GM12878 (cell line): ENCODE data around the gene PCDHB14. TPM values are rescaled to one million over a fixed set of nuclear protein-coding genes. Genes with fewer than 3 reads are reported as not detected.
"Not testable (repeated sequence)": the region's sequence is repeated elsewhere in the genome, so short reads cannot be mapped to it uniquely, and the experiment has no call there.

Experiments used
- ATAC-seq: fragments of 200-7000 bp; cut with Tn5 transposase; 3 replicates; pipeline ENCODE4 v1.9.1; 2020; ENCODE audit warnings: mild to moderate bottlenecking, moderate library complexity
- BruUV-seq: library from RNA; stranded (reverse); fragments of 400-500 nt; replicated peaks from 2 replicates; lab custom pipeline; 2021; lab: Mats Ljungman, UMichigan
- CTCF ChIA-PET: fragments of 300-600 bp; sonication (Branson Sonifier 250); formaldehyde crosslinking; extraction: SDS; loops from one replicate; lab custom pipeline; 2021; ENCODE audit warnings: inconsistent platforms; lab: Yijun Ruan, JAX
- POLR2A ChIA-PET: fragments of 350-600 bp; formaldehyde crosslinking; extraction: SDS; loops from one replicate; lab custom pipeline; 2021; ENCODE audit warnings: inconsistent platforms; lab: Charles Lee
- RAD21 ChIA-PET: fragments of 300-600 bp; sonication (Branson Sonifier 250); formaldehyde crosslinking; loops from one replicate; lab custom pipeline; 2023; ENCODE audit warnings: antibody characterized with exemption; ENCODE audit not compliant: unreplicated experiment; lab: Charles Lee
- SMC1A ChIA-PET: fragments of 300-600 bp; sonication (Branson Sonifier 250); formaldehyde crosslinking; loops from one replicate; lab custom pipeline; 2023; ENCODE audit not compliant: unreplicated experiment, uncharacterized antibody; lab: Charles Lee
- DNase-seq: peaks from one replicate; pipeline ENCODE4 v3.0.0-alpha.2; 2011; ENCODE audit warnings: low read depth, low spot score
- FAIRE-seq: peaks from 3 replicates; lab custom pipeline; 2011; peaks lifted over from hg19 to GRCh38; lab: Jason Lieb, UNC
- H2AFZ ChIP-seq: 2 replicates; pipeline ENCODE4 v1.6.0; 2011; ENCODE audit warnings: low read depth, low read length, control low read depth; ENCODE audit not compliant: control insufficient read depth
- H3K27ac ChIP-seq: 2 replicates; pipeline ENCODE4 v1.5.1; 2011; ENCODE audit warnings: control low read depth; ENCODE audit not compliant: control insufficient read depth, insufficient read depth
- H3K27me3 ChIP-seq, 2 experiments: replicated peaks in 1 of 2; 2 replicates each; pipeline versions ENCODE4 v1.6.0 to v1.6.1; 2011; ENCODE audit warnings: low read length in 1 of 2; ENCODE audit not compliant: control insufficient read depth in 2 of 2, insufficient read depth in 2 of 2
- H3K36me3 ChIP-seq, 2 experiments: 2 replicates each; pipeline ENCODE4 v1.5.1; 2011; ENCODE audit warnings: low read length in 1 of 2; ENCODE audit not compliant: control insufficient read depth in 2 of 2, insufficient read depth in 2 of 2
- H3K4me1 ChIP-seq: 2 replicates; pipeline ENCODE4 v1.6.1; 2011; ENCODE audit warnings: mild to moderate bottlenecking, low read length, moderate library complexity, mixed read lengths; ENCODE audit not compliant: control insufficient read depth, insufficient read depth
- H3K4me2 ChIP-seq: 2 replicates; pipeline ENCODE4 v1.6.0; 2011; ENCODE audit warnings: control low read depth; ENCODE audit not compliant: control insufficient read depth, insufficient read depth
- H3K4me3 ChIP-seq: fragments of 200-600 bp; sonication (generic); 2 replicates; pipeline ENCODE4 v1.5.1; 2016
- H3K79me2 ChIP-seq: 2 replicates; pipeline ENCODE4 v1.6.0; 2011; ENCODE audit warnings: low read length; ENCODE audit not compliant: control insufficient read depth, insufficient read depth
- H3K9ac ChIP-seq: 2 replicates; pipeline ENCODE4 v1.8.0; 2011; ENCODE audit warnings: low read length, control low read depth, mixed read lengths; ENCODE audit not compliant: control insufficient read depth, insufficient read depth
- H3K9me3 ChIP-seq: replicated peaks from 3 replicates; pipeline ENCODE4 v1.5.1; 2011; ENCODE audit warnings: mild to moderate bottlenecking, low read length; ENCODE audit not compliant: control insufficient read depth, insufficient read depth
- H4K20me1 ChIP-seq: 2 replicates; pipeline ENCODE4 v1.6.0; 2011; ENCODE audit not compliant: control insufficient read depth, insufficient read depth
- RAD21 ChIP-seq: IDR thresholded peaks from 2 replicates; pipeline ENCODE4 v1.6.1; 2011; ENCODE audit warnings: mild to moderate bottlenecking, low read depth, low read length, moderate library complexity; ENCODE audit not compliant: insufficient read depth
- RUNX3 ChIP-seq: IDR thresholded peaks from 2 replicates; pipeline ENCODE4 v1.6.1; 2012; ENCODE audit warnings: low read length, inconsistent platforms
- WGBS: methylation state at CpG from one replicate; pipeline ENCODE4 v1.1.6; 2016; ENCODE audit warnings: low lambda C conversion rate; ENCODE audit not compliant: insufficient replicate concordance, insufficient coverage; ENCODE audit errors: missing lambda C conversion rate; 5-methylcytosine and 5-hydroxymethylcytosine counted together
- in situ Hi-C: fragments of 300-500 bp; cut with MboI; formaldehyde crosslinking; loops from 9 replicates; pipeline ENCODE4 v1.14.3; 2018; ENCODE audit warnings: mixed read lengths
- intact Hi-C: fragments of 100-400 bp; cut with micrococcal nuclease; formaldehyde crosslinking; loops from one replicate; pipeline ENCODE4 v1.14.2; 2022; ENCODE audit not compliant: unreplicated experiment
- polyA plus RNA-seq, 11 experiments: library from polyadenylated mRNA; depleted of rRNA in 4 of 11; unstranded in 6 of 11; stranded (reverse) in 5 of 11; fragments of >200 nt; fragmentation: Nextera tagmentation in 4 of 11; fragmentation: Illumina TruSeq in 1 of 11; extraction: Ambion mirVana in 4 of 11; extraction: Trizol in 1 of 11; gene quantifications; 1 replicate in 1 of 11; 2 replicates in 10 of 11; pipeline versions ENCODE4 v1.2.1 to v1.2.3, GENCODE V29; 2011 to 2016; ENCODE audit warnings: inconsistent platforms in 2 of 11, missing spikeins in 2 of 11, low read depth in 1 of 11
- total RNA-seq, 4 experiments: library from RNA; depleted of rRNA in 3 of 4; stranded (reverse); fragments of >200 nt in 3 of 4; fragmentation: Illumina TruSeq in 1 of 4; extraction: Trizol in 1 of 4; gene quantifications; 2 replicates each; pipeline versions ENCODE4 v1.2.1 to v1.2.3, GENCODE V29; 2013 to 2021
- TF ChIP-seq, protein P1 (sequence below): fragments of 450-650 bp; IDR thresholded peaks from 2 replicates; pipeline ENCODE4 v1.6.1; 2016; ENCODE audit warnings: mild to moderate bottlenecking

The PCDHB14 gene
- total and polyA plus RNA-seq, 10 of the 15 experiments (the other 5 are each of a cell fraction or from before 2014, with no cell fraction given) = not detected

DNA sequence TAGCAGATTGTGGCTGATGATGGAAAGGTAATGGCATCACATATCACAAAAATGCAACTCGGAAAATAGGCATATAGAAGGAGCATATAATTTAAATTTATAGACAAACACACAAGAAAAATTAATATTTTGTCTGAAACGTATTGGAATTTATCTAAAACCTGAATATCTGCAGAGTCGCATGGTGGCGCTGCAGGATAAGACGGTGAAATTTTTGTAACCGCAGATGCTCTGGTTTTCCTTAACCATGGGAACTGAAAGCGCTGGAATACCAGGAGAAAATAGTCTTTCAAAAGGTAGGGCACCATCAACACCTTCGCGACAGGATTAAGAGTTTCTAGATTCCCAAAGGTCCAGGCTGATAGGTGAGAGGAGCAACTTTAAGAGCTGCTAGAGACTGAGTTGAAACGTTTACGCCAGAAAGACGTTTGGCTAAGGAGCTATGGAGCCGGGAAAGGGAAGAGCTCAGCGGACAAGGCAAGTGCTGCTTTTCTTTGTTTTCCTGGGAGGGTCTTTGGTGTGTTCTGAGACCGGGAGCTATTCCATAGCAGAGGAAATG, 11.0 kb downstream of the PCDHB14 start:
- DNase-seq = no peak
- Histone ChIP-seq H3K79me2 (no peaks in the 10 kb centered on the region), H4K20me1 (no peaks in the 10 kb centered on the region), H3K27ac (no peak overlapping the region), H3K4me1 (no peaks in the 10 kb centered on the region), H3K27me3 (no peaks in the 10 kb centered on the region), H3K36me3 (no peaks in the 10 kb centered on the region), H2AFZ (no peak overlapping the region), H3K9ac (no peak overlapping the region), H3K9me3 (peaks cover 2% of the 10 kb centered on the region; the same call in 1 of the 3 replicates), H3K4me3 (no peak overlapping the region), H3K4me2 (no peak overlapping the region)
- SMC1A ChIA-PET = no interaction called here
- POLR2A ChIA-PET = no interaction called here
- WGBS = 29% methylated on average over 15 of the region's 15 CpGs
- no TSS peak for BruUV-seq
- in situ Hi-C loops = no loop called here
- CTCF ChIA-PET = interaction anchor here (0.9 to 1.1 kb wide), 2 partner anchors 11 to 330 kb away, joined by 3 to 4 read pairs; partner anchors contain the start of gene PCDHB14
- no peak for ATAC-seq
- intact Hi-C loops = no loop called here
- RAD21 ChIA-PET = no interaction called here
- no peak for FAIRE-seq
- TF ChIP-seq RAD21 (peak; percentile 38; the same call in 1 of the 2 replicates), RUNX3 (peak; percentile 33; the same call in 1 of the 2 replicates)
- TF ChIP-seq, protein P1, sequence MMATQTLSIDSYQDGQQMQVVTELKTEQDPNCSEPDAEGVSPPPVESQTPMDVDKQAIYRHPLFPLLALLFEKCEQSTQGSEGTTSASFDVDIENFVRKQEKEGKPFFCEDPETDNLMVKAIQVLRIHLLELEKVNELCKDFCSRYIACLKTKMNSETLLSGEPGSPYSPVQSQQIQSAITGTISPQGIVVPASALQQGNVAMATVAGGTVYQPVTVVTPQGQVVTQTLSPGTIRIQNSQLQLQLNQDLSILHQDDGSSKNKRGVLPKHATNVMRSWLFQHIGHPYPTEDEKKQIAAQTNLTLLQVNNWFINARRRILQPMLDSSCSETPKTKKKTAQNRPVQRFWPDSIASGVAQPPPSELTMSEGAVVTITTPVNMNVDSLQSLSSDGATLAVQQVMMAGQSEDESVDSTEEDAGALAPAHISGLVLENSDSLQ = no peak

GRCh38 chr5:141235922-141236321, 12.8 kb downstream of the PCDHB14 start:
- H4K20me1 ChIP-seq, intact Hi-C loops, FAIRE-seq, H3K4me2 ChIP-seq, H3K9me3 ChIP-seq, H3K9ac ChIP-seq, H3K4me1 ChIP-seq, SMC1A ChIA-PET, H3K27me3 ChIP-seq, in situ Hi-C loops, H3K27ac ChIP-seq, BruUV-seq, ATAC-seq, H2AFZ ChIP-seq, H3K36me3 ChIP-seq, RAD21 ChIA-PET, DNase-seq, H3K79me2 ChIP-seq, POLR2A ChIA-PET, CTCF ChIA-PET, H3K4me3 ChIP-seq: not testable (repeated sequence)
- 89% methylated on average over 30 of the region's 40 CpGs for WGBS
